ENCODE measurements around the gene ROCK1.
"Not testable (repeated sequence)": the region's sequence is repeated elsewhere in the genome, so short reads cannot be mapped to it uniquely, and the experiment has no call there.

Gene ROCK1

DNA sequence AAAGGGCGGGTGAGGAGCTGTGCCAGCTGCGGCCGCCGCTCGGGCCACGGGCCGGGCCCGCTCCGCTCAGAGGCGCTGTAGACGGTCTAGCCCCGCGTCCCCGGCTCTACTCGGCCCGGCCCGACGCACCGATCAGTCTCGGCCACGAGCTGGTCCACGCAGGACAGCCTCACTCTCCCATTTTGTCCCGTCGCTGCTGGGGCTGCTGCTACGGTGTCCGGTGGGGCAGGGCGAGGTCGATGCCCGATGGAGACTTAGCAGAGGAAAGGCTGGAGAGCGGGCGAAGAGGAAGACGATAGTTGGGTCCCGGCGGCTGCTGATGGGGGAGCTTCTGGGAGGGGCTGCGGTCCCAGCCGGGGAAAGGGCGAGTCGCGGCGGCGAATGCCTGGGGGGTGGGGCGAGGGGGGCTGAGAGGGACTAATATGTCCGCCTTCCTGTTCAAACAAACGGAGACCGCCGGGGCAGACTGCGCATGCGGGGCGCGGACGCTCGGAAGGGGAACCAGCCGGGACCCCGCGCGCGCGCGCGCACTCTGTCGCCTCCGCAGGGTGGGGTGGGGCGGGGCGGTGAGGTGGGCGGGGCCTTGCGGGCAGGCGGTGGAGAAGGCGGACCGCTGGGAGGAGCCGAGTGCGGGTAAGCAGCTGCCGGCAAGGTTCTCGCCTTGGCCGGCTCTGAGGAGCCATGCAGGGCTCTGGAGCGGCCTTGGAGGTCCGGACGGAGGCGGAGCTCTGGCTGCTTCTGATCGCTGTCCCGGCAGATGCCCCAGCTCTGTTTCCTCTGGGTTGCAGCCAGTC is at the start of gene ROCK1:
Gene ROCK1 (minus strand): TSS at position 468 of the 794 bp plus-strand sequence. CDS start 903 bp downstream, outside the sequence.
- peak; percentile 98 to 99 for DNase-seq

DNA sequence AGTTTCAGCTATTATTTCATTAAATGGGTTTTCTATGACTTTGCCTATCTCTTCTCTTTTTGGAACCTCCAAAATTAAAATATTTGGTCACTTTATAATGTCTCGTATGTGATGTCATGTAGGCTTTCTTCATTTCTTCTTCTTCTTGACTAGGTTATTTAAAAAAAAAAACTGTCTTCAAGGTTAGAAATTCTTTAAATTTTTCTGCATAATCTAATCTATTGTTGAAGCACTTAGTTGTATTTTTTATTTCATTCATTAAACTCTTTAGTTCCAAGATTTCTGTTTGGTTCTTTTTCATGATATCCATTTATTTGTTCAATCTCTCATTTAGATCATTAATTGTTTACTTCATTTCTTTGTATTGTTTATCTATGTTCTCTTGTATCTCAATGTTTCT is 43.8 kb upstream of the ROCK1 start:
- no peak for DNase-seq

DNA sequence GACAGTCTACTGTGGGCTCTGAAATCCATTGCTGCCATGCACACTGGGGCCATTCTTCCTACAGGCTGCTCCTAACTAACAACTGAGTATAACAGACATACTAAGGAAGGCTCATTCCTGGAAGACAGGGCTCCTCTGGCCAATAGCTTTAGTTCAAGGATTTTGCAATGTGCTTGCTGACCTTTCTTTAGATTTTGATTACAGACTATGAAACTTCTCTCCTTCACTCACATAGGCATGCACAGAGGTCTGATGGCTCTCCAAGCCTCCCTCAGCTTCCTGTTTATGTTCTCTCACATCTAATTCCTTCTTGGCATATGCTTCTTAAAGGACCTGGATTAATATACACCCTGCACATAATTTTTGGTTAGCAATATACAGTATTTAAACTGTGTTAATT is 34.4 kb upstream of the ROCK1 start:
- DNase-seq, result no peak

DNA sequence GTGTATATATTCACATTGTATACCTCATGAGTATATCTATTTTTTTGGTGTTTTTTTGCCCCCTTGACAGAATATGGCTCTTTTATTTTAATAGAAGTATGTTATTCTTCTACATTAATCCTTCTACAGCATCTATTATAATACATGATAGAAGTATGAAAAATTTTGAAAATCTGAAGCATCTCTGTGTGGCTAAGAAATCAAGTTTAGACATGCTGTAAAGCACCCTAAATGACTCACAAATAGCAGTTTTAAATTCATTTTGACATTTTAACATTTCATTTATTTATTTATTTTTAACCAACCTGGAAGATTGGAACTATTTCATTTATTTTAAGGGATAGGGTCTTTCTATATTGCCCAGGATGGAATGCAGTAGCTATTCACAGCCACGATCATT is 33.8 kb upstream of the ROCK1 start:
- no peak for DNase-seq

DNA sequence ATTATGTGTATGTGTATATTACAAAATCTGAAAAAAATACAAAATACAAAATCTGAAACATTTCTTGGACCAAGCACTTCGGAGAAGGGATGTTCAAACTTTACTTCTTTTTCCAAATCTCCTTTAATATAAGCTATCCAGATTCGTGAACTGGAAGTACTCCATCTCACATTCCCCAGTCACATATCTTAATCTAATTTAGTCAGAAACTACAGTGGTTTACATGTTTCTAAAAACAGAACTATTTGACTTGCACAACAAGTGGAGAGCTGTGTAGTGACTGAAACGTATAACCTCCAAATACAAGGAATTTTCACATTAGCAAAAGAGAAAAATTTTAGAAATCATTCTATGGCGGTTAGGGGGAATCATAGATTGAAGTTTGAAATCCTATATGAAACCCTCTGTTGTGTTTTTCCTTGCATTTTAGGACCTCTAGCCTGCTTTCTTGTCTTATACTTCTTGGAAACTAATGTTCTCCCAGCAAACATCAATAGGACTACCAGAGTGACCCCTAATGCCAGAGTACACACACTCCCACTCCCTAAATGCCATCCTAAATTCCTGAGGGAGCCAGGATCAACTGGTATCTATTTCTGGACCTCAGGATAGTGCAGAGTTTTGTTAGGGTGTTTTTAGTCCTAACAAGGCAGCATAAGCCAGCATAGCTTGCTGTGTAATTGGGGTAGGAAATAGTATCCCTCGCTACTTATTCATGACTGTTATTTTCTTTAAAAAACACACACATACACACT is 30.2 kb upstream of the ROCK1 start:
- no peak for DNase-seq

DNA sequence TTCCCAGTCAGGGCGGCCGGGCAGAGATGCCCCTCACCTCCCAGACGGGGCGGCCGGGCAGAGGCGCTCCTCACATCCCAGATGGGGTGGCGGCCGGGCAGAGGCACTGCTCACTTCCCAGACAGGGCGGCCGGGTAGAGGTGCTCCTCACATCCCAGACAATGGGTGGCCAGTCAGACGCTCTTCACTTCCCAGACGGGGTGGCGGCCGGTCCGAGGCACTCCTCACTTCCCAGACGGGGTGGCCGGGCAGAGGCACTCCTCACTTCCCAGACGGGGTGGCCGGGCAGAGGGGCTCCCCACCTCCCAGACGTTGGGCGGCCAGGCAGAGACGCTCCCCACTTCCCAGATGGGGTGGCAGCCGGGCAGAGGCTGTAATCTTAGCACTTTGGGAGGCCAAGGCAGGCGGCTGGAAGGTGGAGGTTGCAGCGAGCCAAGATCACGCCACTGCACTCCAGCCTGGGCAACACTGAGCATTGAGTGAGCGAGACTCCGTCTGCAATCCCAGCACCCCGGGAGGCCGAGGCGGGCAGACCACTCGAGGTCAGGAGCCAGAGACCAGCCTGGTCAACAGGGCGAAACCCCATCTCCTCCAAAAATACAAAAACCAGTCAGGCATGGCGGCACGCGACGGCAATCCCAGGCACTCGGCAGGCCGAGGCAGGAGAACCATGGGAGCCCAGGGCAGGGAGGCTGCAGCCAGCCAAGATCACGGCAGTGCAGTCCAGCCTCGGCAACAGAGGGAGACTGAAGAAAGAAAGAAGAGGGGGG is 26.3 kb upstream of the ROCK1 start:
- not testable (repeated sequence) for DNase-seq

DNA sequence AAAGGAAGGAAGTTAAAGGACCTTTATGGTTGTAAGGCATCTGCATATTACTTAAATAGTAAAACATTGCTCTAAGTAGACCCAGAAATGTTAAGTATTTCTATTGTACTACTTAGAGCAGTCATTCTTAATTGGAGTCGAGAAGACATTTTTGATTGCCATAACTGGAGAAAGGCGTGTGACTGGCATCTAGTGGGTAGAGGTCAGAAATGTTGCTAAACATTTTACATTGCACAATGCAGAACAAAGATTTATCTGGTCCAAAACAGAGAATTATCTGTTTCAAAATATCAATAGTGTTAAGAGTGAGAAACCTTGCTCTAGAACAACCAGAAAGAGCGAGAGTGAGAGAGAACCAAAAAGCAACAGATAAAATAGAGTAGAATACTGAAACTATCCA is 23.3 kb upstream of the ROCK1 start:
- peak; percentile 11 to 26 for DNase-seq

DNA sequence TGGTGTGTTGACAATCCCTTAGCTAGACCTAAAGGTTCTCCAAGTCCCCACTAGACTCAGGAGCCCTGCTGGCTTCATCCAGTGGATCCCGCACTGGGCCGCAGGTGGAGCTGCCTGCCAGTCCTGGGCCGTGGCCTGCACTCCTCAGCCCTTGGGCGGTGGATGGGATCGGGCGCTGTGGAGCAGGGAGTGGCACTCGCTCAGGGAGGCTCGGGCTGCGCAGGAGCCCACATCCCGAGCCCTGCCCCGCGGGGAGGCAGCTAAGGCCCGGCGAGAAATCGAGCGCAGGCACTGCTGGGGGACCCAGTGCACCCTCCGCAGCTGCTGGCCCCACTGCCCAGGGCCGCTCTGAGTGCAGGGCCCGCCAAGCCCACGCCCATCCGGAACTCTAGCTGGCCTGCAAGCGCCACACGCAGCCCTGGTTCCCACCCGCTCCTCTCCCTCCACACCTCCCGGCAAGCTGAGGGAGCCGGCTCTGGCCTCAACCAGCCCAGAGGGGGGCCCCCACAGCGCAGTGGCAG is 20.8 kb upstream of the ROCK1 start:
- DNase-seq, result no peak

DNA sequence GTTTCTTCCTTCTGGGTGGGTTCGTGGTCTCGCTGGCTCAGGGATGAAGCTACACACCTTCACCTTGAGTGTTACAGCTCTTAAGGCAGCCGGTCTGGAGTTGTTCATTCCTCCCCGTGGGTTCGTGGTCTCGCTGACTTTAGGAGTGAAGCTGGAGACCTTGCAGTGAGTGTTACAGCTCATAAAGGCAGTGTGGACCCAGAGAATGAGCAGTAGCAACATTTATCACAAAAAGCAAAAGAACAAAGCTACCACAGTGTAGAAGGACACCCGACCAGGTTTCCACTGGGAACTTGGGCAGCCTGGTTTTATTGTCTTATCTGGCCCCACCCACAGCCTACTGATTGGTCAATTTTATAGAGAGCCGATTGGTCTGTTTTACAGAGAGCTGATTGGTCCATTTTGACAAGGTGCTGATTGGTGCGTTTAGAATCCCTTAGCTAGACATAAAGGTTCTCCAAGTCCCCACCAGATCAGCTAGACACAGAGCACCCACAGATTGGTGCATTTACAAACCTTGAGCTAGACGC is 20.1 kb upstream of the ROCK1 start:
- DNase-seq, result no peak

DNA sequence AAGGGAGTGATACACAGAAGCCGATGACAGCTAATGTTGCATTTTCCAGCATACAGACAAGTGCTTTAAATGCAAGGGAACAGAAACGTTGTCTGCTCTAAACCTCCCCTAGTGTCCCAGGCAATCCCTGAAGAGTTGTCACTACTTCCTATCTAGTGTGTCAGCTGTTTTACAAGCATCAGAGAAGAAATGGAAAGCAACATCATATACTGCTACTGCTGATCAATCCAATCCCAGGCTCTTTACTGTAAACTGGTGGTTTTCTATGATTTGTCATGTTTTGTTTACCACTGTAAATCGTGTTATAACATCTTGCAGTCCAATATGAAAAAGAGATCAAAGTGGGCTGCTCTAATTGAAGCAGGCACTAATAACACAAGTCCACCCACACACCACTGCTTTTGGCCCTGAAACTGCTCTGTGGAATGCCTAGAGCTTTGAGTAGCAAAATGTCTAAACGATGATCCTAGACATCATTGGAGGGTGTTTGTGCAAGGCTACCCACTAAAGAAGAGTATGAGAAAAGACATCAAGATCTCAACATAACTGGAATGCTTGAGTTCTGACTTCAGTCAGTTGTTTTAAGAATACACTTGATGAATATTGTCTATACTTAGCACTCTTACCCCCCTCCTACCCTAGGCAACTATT is 18.1 kb upstream of the ROCK1 start:
- no peak for DNase-seq

DNA sequence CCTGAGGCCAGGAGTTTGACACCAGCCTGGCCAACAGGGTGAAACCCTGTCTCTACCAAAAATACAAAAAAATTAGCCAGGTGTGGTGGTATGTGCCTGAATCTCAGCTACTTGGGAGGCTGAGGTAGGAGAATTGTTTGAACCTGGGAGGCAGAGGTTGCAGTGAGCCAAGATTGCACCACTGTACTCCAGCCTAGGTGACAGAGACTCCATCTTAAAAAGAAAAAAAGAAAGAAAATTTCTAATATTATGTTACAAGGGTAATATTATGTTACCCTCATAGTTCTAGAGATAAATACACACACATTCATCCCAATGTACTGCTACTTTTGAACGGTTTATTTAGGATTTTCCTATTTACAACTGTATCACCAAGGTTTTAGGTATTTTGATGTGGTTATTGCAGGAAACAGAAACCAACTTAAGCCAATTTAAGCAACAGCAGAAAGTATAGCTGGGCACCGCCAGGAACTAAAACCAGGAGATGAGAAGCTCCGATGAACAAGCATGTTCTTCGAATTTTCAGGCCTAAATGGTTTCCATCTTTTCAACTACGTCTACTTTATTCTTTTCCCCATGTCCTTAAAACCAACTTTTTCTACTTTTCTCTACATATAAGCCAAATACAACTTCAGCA is 11.8 kb upstream of the ROCK1 start:
- DNase-seq, result no peak

DNA sequence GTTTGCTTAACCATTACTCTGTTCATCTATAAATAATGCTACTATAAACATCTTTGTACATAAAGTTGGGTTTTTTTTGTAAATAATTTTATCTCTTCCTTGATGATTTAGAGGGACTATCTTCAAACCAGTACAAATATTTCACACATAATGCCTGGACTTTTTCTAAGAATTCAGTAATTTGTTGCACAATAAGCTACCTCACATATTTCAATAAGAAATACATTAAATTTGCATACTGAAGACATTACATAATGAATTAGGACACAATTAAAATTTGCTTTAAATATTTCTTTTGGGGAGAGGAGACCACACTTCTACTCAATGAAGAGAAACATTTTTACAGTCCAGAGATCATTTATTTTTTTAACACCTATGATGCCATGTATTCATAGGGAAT is 7.2 kb upstream of the ROCK1 start:
- no peak for DNase-seq

DNA sequence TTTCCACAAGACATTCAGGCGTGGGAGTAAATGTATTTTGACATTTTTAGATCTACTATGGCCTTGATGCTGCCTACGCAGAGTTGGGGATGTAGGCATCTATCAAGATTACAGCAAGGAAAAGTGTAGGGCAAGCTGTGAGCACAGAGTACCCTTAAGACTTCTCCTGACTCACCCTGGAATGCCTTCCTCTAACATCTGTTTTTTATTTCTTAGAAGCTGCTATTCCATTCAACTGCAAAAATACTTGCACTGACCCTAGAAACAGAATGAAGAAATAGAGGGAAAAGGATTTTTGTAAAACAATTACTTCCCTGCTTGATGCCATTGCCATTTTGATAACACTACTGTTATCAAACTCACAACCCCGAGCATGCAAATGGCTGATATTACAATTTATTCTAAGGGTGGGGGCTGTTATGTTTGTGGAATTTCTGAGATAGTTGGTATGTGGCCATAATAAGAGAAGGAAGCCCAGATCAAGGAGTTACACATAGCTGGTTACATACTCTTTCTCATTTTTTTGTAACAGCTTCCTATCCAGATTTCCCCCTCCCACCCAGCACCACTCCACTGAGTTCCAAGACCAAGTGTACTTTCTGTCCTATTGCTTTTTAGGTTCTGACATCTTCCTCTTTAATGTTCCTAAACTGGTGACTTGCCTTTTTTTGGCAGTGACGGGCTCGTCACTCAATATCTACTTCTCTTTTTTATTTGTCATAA is 6.0 kb upstream of the ROCK1 start:
- no peak for DNase-seq

DNA sequence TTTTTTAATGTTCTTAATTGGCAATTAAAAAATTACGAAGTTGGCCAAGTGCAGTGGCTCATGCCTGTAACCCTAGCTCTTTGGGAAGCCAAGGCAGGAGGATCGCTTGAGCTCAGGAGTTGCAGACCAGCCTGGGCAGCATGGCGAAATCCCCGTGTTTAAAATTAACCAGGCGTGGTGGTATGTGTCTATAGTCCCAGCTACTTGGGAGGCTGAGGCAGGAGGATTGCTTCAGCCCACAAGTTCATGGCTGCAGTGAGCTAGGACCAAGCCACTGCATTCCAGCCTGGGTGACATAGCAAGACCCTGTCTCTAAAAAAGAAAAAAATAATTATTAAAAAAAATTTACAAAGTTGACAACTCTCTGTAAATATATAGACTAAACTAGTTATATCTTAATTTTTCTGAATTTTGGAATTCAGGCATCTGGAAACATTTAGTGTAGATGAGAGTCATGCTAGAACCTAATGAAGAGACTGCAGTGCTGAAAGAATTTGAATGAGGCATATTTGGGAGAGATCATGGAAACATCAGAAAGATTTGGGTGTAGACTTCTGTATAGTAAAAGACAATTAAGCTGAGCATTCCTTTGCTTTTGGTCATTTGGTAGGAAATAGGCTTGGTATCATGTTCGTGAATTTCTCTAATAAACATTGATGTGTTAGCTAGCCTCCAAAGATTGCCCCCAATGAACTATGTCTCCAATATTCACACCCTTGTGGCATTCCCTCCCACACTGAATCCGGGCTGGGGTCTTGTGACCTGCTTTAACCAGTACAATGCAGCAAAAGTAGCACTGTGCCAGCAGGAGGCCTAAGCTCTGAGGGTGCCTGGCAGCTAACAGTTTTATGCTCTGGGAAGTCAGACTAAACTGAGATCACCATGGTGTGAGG is 4.2 kb upstream of the ROCK1 start:
- DNase-seq, result no peak

DNA sequence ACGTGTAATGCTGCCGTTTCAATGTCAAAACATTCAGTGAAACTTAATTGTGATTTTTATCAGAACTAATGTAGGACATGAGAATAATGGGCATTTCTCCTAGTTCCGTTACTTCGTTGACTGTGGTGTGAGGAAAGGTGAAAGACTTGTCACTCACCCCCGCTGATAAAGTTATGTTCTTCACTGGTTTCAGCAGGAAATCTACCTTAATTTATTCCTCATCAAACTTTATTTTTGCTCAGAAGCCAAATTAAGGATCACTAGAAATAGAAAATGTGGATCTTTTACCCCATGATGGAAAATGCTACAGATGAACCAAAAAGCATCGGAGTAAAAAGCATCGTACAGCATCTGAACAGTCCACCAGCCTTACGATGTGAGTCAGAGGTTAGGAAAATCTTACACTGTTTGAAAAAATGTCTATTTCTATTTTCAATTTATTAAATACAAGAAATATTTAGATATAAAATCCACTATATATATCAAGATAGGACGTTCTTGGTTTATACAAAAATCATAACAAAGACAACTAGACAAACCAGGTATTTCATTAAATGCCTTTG is 1.0 kb upstream of the ROCK1 start:
- DNase-seq, result no peak

DNA sequence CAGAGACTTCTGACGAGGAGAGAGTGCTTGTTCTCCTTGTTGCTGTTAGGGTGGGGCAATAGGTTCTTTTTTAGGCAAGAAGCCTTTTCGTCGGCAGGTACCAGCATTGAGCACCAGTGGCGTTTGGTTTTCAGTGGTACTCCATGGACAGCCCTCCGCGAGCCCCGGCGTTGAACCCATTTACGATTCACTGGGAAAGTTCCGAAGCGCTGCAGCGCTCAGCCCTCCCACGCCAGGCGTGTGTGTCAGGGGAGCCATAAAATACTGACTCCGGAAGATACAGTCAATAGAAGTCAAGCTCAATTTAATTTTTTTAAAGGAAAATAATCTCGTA is 494 bp upstream of the ROCK1 start:
- DNase-seq, result peak; percentile 50 to 54

DNA sequence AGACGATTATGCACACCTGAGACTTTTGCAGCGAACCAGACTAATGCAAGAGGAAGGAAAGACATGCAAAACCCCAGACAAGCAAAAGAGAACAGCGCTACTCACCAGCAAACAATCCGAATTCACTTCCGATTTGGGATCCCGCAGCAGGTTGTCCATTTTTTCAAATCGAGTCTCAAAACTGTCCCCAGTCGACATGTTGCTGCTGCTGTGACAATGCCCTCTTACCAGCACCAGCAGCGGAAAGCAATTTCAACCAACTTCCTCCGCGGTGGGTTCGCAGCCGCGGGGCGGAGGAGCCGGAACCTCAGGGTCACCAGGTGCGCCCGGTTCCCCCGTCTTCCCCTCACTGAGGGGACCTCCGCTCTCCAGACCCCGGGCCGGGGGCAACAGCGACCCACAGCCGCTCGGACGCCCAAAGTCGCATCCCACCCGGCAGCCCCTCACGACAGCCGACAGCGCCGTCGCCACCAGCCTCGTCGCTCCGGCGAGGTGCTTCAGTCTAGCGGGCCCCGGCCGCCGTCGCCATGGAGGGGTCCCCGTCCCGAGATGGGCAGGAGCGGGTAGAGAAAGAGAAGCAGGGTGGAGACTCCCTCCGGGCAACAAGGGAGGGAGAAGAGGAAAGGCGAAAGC is 784 bp downstream of the ROCK1 start:
- DNase-seq, result peak; percentile 53 to 59

DNA sequence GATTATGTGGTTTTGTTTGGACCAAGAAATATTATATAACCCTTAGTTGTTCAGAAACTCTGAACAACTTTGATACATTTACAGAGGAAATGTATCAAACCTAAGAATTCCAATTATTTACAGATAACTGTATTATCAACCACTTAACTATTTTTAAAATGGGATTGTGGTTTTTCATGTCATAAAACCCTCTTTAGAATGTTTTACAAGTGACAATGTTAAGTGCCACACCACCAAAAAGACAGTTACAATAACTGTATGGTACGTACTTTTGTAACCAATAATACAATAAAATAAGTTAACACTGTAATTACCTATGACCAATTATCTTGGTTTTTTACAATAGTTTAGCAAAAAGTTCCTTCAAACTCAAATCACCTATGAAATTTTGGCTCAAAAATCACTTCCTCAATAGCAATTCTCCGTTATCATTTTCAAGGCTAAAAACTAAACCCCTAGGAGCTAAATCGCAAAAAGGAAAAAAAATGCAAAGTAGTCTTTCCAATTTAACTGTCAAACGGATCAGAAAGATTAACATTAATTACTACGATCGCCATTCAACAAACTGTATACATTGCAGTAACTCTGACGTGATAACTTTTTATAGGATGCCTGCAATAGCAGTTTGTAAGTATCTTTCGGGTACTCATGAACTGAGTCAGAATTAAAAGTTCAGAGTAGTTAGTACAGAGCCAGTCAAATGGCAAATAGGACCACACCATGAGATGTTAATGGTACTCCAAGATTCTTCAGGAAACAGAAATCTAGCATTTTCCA is 1.5 kb downstream of the ROCK1 start:
- DNase-seq, result no peak

DNA sequence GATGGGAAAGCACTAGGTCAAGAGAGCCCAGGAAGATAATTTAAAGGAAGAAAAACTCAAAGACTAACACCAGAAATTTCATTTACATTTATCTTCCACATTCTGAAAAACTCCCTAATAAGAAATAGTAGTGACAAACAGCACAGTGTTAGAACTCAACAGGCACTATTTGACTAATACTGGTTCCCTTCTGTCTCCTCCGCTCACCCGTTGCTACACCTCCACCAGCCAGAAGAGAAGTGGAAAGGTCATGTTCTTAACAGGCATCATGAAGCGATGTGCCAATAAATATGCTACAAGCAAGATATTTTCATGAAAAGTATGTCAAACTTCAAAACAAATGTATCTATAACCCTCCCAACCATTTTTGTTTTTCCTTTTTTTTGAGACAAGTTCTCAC is 5.7 kb downstream of the ROCK1 start:
- no peak for DNase-seq
